ENCODE results near the gene RPUSD2.

- TF ChIP-seq, protein P1, sequence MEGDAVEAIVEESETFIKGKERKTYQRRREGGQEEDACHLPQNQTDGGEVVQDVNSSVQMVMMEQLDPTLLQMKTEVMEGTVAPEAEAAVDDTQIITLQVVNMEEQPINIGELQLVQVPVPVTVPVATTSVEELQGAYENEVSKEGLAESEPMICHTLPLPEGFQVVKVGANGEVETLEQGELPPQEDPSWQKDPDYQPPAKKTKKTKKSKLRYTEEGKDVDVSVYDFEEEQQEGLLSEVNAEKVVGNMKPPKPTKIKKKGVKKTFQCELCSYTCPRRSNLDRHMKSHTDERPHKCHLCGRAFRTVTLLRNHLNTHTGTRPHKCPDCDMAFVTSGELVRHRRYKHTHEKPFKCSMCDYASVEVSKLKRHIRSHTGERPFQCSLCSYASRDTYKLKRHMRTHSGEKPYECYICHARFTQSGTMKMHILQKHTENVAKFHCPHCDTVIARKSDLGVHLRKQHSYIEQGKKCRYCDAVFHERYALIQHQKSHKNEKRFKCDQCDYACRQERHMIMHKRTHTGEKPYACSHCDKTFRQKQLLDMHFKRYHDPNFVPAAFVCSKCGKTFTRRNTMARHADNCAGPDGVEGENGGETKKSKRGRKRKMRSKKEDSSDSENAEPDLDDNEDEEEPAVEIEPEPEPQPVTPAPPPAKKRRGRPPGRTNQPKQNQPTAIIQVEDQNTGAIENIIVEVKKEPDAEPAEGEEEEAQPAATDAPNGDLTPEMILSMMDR (IDR thresholded peaks at IDR 0.05) = no peak
- TF ChIP-seq ZFX (IDR thresholded peaks at IDR 0.05; ENCODE audit: borderline replicate concordance) = no peak
Observed at GRCh38 chr15:40543082-40543481, 26.0 kb upstream of the RPUSD2 start.
